CD4-positive, alpha-beta memory T cell (primary cell): ENCODE measurements around the gene RELCH. TPM values are rescaled to one million over a fixed set of nuclear protein-coding genes. Genes with fewer than 3 reads are reported as not detected.

ENCODE experiments used
- CTCF ChIA-PET: fragments of 350-600 bp; sonication (Branson Sonifier 250); formaldehyde crosslinking; loops from one replicate; lab custom pipeline; 2021; ENCODE audit warnings: inconsistent platforms; ENCODE audit not compliant: partially characterized antibody; lab: Charles Lee
- POLR2A ChIA-PET: fragments of 350-600 bp; sonication (Branson Sonifier 250); formaldehyde crosslinking; loops from one replicate; lab custom pipeline; 2021; ENCODE audit not compliant: partially characterized antibody; lab: Charles Lee
- DNase-seq, 5 donors: peaks; one replicate each; pipeline versions ENCODE4 v3.0.0 to v3.0.0-alpha.2; 2020 to 2022; ENCODE audit warnings: mixed read lengths in 1 of 5
- H3K27ac ChIP-seq: one replicate; pipeline ENCODE4 v1.7.0; 2013; ENCODE audit warnings: low read depth, low read length
- H3K27me3 ChIP-seq: 2 replicates; pipeline ENCODE4 v1.7.0; 2013; ENCODE audit warnings: mild to moderate bottlenecking, low read length, moderate library complexity; ENCODE audit not compliant: insufficient read depth
- H3K36me3 ChIP-seq: 2 replicates; pipeline ENCODE4 v1.7.0; 2013; ENCODE audit warnings: mild to moderate bottlenecking, low read length, moderate library complexity; ENCODE audit not compliant: insufficient read depth
- H3K4me1 ChIP-seq: 2 replicates; pipeline ENCODE4 v1.7.0; 2013; ENCODE audit warnings: mild to moderate bottlenecking, low read length, moderate library complexity; ENCODE audit not compliant: insufficient read depth
- H3K4me3 ChIP-seq, 2 donors: one replicate each; pipeline ENCODE4 v1.7.0; 2013; ENCODE audit warnings: low read length in 2 of 2, mild to moderate bottlenecking in 1 of 2
- H3K9me3 ChIP-seq, 2 donors: one replicate each; pipeline ENCODE4 v1.7.0; 2013; ENCODE audit warnings: low read length in 2 of 2, control low read depth in 1 of 2; ENCODE audit not compliant: control insufficient read depth in 1 of 2
- H3K27ac Mint-ChIP-seq, 7 donors: one replicate each; pipeline ENCODE4 v1.8.0; 2020 to 2021; ENCODE audit warnings: mixed read lengths in 7 of 7, mild to moderate bottlenecking in 6 of 7, inconsistent platforms in 3 of 7, moderate library complexity in 3 of 7
- H3K27me3 Mint-ChIP-seq, 2 donors: one replicate each; pipeline ENCODE4 v1.8.0; 2020 to 2021; ENCODE audit warnings: mixed read lengths in 2 of 2
- H3K36me3 Mint-ChIP-seq, 2 donors: one replicate each; pipeline ENCODE4 v1.8.0; 2020 to 2021; ENCODE audit warnings: mixed read lengths in 2 of 2, inconsistent platforms in 1 of 2, mild to moderate bottlenecking in 1 of 2
- H3K4me1 Mint-ChIP-seq, 4 donors: one replicate each; pipeline ENCODE4 v1.8.0; 2020 to 2021; ENCODE audit warnings: mixed read lengths in 4 of 4, mild to moderate bottlenecking in 1 of 4
- H3K4me3 Mint-ChIP-seq, 8 donors: one replicate each; pipeline ENCODE4 v1.8.0; 2020 to 2021; ENCODE audit warnings: mixed read lengths in 8 of 8, mild to moderate bottlenecking in 7 of 8, moderate library complexity in 6 of 8, inconsistent platforms in 3 of 8
- H3K9me3 Mint-ChIP-seq, 8 donors: one replicate each; pipeline ENCODE4 v1.8.0; 2020 to 2021; ENCODE audit warnings: mixed read lengths in 8 of 8, mild to moderate bottlenecking in 5 of 8, inconsistent platforms in 3 of 8, moderate library complexity in 1 of 8
- intact Hi-C: fragments of 100-400 bp; cut with micrococcal nuclease; formaldehyde crosslinking; loops from one replicate; pipeline ENCODE4 v1.15.1; 2023
- polyA plus RNA-seq, 2 donors: library from polyadenylated mRNA; unstranded; fragments of 300-500 nt; fragmentation: Illumina TruSeq; gene quantifications; one replicate each; pipeline ENCODE4 v1.2.3, GENCODE V29; 2021
- total RNA-seq, 2 experiments: library from RNA; stranded (reverse); gene quantifications; one replicate each; pipeline ENCODE4 v1.2.3, GENCODE V29; 2021

RELCH gene
- total and polyA plus RNA-seq, 4 experiments from 2014 or later = 7.6 to 59.4 (median 33.4) TPM

GRCh38 chr18:62354151-62354550 is 167.1 kb downstream of the RELCH start:
- Histone ChIP-seq H3K36me3 (no peaks in the 10 kb centered on the region), H3K9me3 (no peaks in the 10 kb centered on the region), H3K27ac (no peak overlapping the region), H3K27me3 (no peaks in the 10 kb centered on the region), H3K4me1 (no peaks in the 10 kb centered on the region), H3K4me3 (no peak overlapping the region)
- POLR2A ChIA-PET = no interaction called here
- intact Hi-C loops = no loop called here
- CTCF ChIA-PET = no interaction called here
- DNase-seq = no peak
- no peak overlapping the region for H3K27ac Mint-ChIP-seq
- H3K4me1 Mint-ChIP-seq = peaks cover 0 to 3% (median 0%) of the 10 kb centered on the region in 4 donors
- H3K9me3 Mint-ChIP-seq = no peaks in the 10 kb centered on the region
- H3K4me3 Mint-ChIP-seq = no peak overlapping the region
- H3K36me3 Mint-ChIP-seq = no peaks in the 10 kb centered on the region
- peaks cover 0 to 2% of the 10 kb centered on the region in 2 donors for H3K27me3 Mint-ChIP-seq

DNA sequence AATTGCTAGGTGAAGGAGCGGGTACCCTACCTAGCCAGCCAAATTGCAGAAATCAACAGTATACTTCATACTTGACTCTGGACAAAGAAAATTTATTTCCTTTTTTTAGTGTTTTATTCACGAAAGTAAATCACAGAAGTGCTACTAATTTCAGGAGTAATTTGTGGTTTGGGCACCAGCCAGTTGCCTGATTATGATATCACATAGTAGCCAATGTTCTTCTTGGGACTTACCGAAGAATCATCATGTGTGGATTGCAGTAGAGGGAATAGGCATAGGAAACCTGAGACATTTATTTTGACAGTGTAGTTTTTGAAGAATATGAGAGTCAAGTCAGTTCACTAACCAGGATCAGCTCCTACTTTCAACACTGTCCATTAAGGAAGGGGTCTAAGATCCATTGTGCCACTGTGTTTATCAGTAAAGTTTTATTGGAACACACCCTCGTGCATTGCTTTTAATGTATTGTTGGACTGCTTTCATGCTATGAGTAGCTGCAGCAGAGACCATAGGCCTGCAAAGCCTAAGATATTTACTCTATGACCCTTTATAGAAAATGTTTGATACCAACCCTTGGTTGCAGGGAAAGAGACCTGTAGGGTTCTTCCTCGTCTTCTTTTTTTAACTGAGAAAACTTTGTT is 170.1 kb downstream of the RELCH start:
- Histone ChIP-seq H3K4me3 (no peak overlapping the region), H3K36me3 (no peaks in the 10 kb centered on the region), H3K9me3 (no peaks in the 10 kb centered on the region), H3K27me3 (no peaks in the 10 kb centered on the region), H3K4me1 (no peaks in the 10 kb centered on the region), H3K27ac (no peak overlapping the region)
- Mint-ChIP-seq H3K9me3 (no peaks in the 10 kb centered on the region), H3K27me3 (peaks cover 2 to 3% of the 10 kb centered on the region in 2 donors), H3K27ac (no peak overlapping the region), H3K36me3 (no peaks in the 10 kb centered on the region), H3K4me1 (no peaks in the 10 kb centered on the region), H3K4me3 (no peak overlapping the region)
- POLR2A ChIA-PET = no interaction called here
- CTCF ChIA-PET = no interaction called here
- DNase-seq = no peak
- intact Hi-C loops = no loop called here

Other genes starting within 250 kb of the RELCH start
- gene PIGN, start 199 bp upstream of the RELCH start, total RNA-seq = 10 to 100 TPM; 27.7 to 31.0 TPM
- gene PIGN, start 199 bp upstream of the RELCH start, polyA plus RNA-seq = 10 to 100 TPM; 12.9 to 15.4 TPM
- gene TNFRSF11A, start 138.1 kb downstream of the RELCH start, total RNA-seq = 1 to 10 TPM; 1.3 TPM
- 1 to 10 TPM in 1 of 2 donors, under 1 TPM in 1; 0.49 to 6.5 TPM for gene TNFRSF11A, start 138.1 kb downstream of the RELCH start, polyA plus RNA-seq